ENCODE data around the gene COX20.

The COX20 gene

DNA sequence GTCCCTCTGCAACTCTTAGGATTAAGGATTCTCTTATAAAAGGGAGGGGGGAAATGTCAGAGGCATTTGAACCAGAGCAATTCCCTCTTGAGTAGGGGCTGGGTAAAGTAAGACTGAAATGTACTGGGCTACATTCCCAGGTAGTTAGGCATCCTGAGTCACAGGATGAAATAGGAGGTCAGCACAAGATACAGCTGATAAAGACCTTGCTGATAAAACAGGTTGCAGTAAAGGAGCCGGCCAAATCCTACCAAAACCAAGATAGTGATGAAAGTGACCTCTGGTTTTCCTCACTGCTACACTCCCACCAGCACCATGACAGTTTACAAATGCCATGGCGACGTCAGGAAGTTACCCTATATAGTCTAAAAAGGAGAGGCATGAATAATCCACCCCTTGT is 14.3 kb upstream of the COX20 start:
- in situ Hi-C loops (cut with MboI; ENCODE audit: low sequenced_read_pairs): no loop called here

DNA sequence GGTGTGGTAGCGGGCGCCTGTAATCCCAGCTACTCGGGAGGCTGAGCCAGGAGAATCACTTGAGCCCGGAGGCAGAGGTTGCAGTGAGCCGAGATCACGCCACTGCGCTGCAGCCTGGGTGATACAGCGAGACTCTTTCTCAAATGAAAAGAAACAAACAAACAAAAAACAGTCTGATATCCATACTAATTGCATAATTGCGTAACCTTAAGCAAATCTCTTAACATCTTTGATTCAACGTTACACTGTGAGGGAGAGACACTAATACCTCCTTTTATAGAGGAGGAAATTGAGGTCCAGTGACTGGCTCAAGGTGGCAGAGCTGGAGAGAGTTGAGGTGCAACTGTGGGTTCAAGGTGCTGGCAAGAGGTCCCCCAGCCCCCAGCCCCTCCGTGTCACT is 12.6 kb upstream of the COX20 start:
- in situ Hi-C loops (cut with MboI; ENCODE audit: low sequenced_read_pairs): no loop called here

DNA sequence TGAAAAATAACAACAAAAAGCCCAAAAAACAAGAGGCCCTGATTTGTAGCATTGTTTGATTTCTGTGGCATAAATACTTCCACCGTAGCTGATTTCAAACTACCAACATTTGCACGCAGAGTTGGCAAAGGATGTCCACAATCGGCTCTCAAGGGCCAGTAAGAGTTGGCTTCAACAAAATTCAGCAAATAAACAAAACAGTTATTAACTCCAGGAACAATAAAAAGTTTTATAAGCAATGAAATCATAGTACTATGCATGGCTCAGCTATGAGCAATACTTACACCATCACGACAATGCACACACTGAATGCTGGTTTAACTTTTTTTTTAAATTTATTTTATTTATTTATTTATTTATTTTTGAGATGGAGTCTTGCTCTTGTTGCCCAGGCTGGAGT is 8.7 kb upstream of the COX20 start:
- in situ Hi-C loops (cut with MboI; ENCODE audit: low sequenced_read_pairs): no loop called here

DNA sequence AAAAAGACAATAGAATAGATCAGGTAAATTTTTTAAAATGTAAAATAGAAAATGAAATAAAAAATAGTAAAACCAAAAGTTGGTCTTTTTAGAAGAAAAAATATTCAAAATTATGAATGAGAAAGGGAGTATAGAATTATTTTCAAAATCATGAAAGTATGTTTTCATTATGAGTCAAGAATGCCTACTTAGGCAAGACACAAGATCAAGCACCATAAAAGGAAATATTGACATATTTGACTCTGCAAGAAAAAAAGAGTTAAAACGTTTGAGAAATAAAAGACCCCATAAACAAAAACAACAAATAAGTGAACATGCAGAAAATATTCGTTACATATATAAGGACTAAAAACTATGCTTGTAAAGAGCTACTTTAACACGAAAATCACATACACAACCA is 4.8 kb upstream of the COX20 start:
- in situ Hi-C loops (cut with MboI; ENCODE audit: low sequenced_read_pairs): loop anchor here (10.0 kb wide), 1 partner anchor 214 kb away; no protein-coding TSS in a partner anchor

DNA sequence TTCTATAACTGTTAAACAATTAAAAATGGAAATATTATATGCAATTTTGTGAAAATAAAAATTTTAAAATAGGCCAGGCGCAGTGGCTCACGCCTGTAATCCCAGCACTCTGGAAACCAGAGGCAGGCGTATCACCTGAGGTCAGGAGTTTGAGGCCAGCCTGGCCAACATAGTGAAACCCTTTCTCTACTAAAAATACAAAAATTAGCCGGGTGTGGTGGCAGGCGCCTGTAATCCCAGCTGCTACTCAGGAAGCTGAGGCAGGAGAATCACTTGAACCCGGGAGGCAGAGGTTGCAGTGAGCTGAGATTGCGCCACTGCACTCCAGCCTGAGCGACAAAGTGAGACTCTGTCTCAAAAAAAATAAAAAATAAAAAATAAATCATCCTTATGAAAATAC is 2.2 kb upstream of the COX20 start:
- in situ Hi-C loops (cut with MboI; ENCODE audit: low sequenced_read_pairs): loop anchor here (10.0 kb wide), 1 partner anchor 212 kb away; no protein-coding TSS in a partner anchor

DNA sequence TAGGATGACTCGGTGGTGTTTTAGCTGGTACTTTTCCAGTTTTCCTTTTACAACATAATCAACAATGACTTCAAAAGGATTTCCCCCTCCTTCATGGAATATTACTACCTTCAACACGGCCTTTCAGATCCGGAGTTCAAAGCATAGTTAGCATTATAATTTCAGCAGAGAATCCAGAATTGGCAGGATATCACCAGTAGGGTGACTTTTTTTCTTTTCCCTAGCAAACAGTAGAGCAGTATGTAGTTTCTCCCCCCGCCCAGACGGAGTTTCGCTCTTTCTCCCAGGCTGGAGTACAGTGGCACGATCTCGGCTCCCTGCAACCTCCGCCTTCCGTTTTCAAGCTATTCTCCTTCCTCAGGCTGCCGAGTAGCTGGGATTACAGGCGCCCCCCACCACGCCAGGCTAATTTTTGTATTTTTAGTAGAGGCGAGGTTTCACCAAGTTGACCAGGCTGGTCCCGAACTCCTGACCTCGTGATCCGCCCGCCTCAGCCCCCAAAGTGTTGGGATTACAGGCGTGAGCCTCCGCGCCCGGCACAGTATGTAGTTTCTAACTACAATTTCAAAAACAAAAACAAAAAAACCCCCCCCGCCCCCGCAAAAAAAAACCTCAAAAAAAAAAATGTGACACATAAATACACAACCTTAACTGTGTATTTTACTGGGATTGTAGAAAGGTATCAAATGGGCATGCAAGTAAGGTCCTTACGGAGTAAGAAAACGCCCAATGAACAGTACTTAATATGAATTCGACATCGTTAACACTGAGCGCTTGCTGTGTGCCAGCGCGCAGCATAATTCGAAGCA is 1.5 kb upstream of the COX20 start:
- in situ Hi-C loops (cut with MboI; ENCODE audit: low sequenced_read_pairs): loop anchor here (10.0 kb wide), 1 partner anchor 211 kb away; no protein-coding TSS in a partner anchor

DNA sequence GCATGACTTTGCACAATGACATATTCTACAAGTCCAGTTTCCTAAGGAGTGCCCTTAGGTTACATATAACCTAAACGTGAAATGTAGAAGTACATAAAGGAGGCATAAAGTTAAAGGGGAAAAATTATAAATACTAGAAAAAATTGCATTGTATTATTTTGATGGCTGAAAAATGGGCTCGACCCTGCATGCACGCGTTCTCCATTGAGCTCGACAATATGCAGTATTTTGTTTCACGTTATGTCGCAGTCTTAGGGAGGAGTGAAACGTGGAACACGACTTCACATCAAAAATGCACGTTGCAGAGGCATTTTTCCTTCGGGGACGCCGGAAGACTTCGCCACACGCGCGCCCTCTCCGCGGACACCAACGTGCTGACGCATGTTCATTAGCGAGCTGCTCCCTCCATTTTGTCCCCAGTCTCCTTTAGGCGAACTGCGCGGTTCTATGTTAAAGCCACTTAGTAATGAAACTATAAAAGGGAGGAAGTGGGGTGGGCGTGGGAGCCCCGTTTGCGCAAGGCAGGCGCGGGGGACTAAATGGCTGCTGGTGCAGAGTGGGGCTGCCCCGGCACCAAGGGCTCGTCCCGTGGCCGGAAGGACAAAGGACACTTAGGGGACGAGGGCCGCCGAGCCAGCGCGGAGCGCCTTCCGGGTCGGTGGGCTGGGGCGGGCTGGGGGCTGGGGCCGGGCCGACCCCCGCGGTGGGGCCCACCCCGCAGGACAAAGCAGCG is 749 bp upstream of the COX20 start:
- in situ Hi-C loops (cut with MboI; ENCODE audit: low sequenced_read_pairs): loop anchor here (10.0 kb wide), 1 partner anchor 210 kb away; no protein-coding TSS in a partner anchor

DNA sequence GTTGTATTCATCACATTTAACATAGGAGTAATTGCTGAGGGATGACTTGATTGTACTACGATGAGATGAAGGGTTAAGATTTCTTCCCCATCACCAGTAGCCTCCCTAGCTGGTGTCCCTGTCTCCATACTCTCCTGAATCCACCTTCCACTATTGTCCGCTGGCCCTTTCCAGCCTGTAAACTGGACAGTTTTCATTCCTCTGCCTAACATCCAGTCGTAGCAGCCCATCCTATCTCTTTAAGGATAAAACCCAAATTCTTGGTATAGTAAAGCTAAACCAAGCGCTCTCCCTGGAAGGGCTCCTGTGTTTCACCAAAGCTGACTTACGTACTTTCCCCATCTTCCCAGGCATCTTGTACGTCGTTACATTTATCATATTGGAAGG is 670 bp downstream of the COX20 start:
- in situ Hi-C loops (cut with MboI; ENCODE audit: low sequenced_read_pairs): loop anchor here (10.0 kb wide), 1 partner anchor 209 kb away; no protein-coding TSS in a partner anchor

DNA sequence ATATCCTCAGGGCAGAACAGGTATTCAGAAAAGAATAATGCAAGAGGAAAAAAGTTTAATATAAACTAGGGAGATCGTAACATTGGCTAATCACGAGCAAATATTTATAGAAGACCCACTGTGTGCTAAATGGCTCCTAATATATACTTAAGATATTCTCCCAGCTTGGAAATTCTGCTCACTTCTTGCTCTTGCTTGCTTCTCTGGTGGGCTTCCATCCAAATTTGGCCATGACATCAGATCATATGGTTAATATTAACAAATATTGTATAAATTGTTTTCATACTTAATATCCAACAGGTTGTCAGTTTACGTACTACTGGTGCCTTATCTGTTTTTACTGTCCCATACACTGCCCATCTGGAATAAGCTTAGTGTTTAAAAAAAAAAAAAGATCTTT is 1.1 kb downstream of the COX20 start:
- in situ Hi-C loops (cut with MboI; ENCODE audit: low sequenced_read_pairs): loop anchor here (10.0 kb wide), 1 partner anchor 208 kb away; no protein-coding TSS in a partner anchor

DNA sequence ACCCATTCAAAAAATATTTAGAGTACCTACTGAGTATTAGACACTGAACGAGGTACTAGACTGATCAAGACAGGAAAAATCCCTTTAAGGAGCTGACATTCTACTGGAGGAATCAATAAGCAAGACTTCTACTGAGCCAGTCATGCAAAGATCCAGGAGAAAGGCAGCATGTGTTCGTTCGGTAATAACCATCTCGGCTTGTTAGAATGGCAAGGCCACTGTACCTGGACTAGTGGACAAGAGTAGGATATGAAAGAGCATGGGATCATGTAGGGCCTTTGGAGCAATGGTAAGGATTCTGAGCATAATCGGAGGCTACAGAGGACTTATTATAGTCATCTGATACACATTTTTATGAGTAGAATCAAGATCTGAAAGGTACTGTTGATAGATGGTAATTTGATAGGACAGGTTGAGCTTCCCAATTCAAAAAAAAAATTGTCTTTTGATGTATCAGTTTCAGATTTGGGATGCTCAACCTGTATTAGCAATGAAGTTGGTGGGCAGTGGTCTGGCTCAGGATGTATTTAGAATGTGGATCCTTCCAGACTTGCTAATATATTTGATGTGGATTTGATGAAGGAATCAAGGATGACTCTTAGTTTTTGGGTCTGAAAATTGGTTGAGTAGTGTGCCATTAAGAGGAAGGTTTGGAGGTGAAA is 2.3 kb downstream of the COX20 start:
- in situ Hi-C loops (cut with MboI; ENCODE audit: low sequenced_read_pairs): loop anchor here (10.0 kb wide), 1 partner anchor 207 kb away; no protein-coding TSS in a partner anchor

DNA sequence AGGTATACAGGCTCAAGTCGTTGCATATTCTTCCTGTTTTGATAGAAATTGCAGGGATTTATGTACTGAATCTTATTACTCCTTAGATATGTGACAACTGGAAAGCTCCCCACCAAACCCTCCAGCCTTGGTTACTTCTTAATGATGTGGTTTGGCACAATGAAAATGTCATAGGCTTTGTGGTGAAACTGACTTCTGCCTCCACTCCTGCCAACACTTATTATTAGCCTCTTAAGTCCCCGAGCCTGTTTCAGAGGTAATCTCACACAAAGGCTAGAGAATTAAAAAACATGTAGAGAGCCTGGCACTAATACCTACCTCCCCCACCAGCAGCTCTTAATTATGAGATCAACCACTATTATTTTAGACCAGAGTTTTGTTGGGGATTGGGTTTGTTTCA is 4.2 kb downstream of the COX20 start:
- in situ Hi-C loops (cut with MboI; ENCODE audit: low sequenced_read_pairs): loop anchor here (10.0 kb wide), 1 partner anchor 205 kb away; no protein-coding TSS in a partner anchor

DNA sequence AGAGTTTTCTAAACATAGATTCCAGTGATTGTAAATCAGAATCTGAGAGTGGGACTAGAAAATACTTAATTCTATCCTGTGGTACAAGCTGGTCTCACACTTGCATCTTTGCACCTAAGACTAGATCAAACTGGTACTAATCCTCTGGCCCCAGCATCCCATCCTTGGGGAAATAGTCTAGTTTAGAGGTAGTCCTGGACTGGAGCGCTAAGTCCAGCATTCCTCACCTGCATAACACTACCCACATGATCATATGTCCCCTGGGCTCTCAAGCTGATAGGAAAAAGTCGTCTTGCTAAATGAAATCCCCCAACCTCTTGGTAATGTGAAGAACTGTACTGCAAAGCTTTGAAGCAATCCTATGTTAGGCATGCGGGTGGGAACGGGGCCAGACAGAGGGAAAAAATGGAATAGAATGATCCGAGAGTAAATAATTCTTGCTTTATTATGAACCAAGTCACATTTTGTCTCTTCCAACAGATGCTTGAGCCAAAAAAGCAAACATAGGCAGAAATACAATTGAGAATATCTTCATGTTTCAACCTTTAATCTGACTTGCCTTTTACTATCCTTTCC is 4.8 kb downstream of the COX20 start:
- in situ Hi-C loops (cut with MboI; ENCODE audit: low sequenced_read_pairs): no loop called here

DNA sequence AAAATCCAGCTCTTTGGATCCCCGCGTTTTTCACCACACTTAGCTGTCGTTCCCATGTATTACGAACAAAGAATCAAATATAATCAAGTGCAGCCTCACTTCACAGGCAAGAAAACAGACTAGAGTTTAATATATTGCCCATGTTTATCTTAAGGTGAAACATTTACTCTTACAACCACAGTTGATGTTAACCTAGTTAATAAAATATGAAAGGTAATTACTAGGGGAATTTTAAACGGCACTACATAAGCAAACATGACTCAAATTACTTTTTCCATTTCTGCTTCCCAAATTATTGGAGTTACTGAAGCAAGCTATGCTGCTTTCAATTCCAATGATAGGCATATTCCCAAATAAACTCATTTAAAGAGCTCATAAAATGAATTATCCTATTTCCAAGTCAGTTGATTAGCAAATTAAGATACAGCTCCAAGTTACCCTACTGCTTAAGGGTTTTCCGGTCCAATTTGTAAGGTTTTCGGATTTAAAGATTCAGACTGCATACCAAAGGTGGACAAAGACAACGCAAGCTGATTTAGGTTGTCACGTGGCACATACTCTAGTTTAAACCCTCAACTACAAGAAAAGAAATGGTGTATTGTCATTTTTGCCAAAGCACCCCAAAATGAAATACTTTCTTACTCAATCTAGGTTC is 5.9 kb downstream of the COX20 start:
- in situ Hi-C loops (cut with MboI; ENCODE audit: low sequenced_read_pairs): no loop called here

DNA sequence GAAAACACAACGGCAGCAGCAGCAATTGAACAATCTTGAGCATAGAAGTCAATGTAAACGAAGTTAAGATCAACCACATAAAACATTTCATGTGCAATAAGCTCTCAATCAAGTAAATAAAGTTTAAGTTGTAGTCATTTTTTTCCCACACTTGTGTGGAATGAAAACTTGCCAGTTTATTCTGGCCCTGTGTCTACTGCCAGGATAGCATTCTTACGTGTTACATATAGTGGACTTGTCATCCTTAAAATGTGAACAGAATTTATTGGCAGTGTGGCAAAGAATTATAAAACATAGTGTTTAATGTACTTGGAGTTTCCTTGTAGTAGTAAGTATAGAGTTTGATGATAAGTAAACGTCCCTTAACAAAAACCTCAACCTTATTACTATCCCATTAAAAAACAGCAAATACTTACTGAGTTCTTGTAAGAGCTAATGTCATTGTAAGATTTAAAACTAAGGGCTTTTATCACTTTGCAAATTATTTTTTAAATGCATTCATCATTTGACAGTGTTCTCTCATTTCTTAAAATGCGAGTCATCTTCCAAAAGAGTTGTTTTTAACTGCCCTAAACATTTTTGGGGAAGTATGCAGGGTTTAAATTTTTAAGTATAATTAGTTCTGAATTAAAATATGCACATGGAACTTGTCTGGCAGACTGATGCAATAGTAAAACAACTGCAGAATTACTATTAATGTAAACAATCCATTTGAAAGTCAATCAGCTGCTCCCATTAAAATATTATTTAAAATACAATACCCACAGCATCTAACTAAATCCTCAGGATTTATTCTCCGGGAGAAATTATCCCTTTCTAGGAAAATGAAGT is 7.9 kb downstream of the COX20 start:
- in situ Hi-C loops (cut with MboI; ENCODE audit: low sequenced_read_pairs): no loop called here

DNA sequence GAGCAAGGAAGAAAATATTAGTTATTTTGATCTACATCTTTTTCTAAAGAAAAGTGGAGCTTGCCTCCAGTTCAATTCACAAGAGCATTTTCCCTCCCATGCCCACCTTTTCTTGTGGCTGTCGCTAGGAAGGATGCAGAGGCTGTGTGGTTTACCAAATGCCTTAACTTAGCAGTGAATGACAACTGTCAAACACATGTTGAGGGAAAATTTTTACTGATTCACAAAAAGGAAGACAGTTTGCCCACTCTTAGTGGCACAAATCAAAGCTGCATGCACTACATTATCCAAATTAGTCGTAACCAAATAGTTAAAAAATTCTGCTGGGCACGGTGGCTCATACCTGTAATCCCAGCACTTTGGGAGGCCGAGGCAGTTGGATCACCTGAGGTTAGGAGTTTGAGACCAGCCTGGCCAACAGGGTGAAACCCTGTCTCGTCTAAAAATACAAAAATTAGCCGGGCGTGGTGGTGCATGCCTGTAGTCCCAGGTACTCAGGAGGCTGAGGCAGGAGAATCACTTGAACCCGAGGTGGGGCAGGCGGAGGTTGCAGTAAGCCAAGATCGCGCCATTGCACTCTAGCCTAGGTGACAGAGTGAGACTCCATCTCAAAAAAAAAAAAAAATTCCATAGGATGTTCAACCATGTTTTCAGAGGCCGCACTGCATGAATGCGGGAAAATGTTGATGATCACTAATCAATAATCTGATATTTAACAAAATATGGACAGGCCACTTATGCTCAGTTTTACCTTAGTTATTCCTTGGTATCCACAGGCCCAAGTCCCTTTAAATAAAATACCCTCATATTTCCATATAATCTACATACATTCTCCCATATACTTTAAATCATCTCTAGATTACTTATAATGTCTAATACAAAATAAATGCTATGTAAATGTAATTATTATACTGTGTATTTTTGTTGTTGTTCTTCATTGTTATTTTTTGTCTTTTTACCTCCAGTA is 9.0 kb downstream of the COX20 start:
- in situ Hi-C loops (cut with MboI; ENCODE audit: low sequenced_read_pairs): no loop called here

DNA sequence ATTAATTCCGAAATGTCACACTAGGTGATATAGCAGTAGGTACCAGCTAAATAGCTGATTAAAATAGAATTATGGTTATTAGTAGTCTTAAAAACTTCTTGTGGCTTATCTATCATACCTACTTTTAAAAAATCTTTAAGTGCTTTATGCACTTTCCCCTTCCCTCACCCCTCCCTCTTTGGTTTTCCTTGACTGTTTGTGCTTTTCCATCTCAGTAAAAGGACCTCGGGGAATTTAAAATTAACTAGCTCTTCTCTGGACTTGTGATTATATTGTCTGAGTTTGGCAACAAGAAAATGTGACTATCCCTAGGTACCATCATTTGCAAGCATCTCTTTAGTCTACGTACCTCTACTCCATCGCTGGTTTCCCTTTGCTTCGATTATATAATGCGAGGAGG is 11.2 kb downstream of the COX20 start:
- in situ Hi-C loops (cut with MboI; ENCODE audit: low sequenced_read_pairs): no loop called here

DNA sequence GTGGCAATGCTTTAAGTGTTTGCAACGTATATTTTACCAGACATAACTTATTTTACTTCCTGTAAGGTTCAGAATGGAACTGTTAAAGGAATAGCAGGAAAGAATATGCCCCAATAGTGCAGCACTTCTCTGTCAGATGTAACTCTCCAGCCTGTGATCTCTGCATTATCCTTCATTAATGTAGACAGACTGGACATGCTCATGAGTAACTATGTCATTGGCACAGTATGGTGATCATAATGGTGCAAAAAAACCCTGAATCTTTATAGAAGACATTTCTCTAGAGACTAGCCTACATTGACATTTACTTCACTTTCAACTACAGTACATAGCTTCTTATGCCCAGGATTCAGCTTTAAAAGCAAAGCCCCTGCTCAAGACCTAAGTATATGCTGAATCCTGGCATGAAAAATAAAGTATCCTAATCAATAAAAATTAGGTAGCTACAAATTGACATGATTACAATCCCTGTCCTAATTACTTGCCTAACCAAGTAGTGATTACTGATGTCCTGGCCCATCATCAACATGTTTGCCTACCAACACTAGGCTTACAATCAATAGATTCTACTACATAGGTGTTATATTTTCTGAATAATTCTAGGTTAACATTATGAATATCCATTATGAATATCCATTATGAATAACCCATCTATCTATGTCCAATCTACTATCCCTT is 13.9 kb downstream of the COX20 start:
- in situ Hi-C loops (cut with MboI; ENCODE audit: low sequenced_read_pairs): no loop called here
